Activated CD4-positive, alpha-beta memory T cell treated with anti-CD3 and anti-CD28 coated beads for 36 hours (primary cell): ENCODE results near the gene FBXL4. TPM values are rescaled to one million over a fixed set of nuclear protein-coding genes. Genes with fewer than 3 reads are reported as not detected.

Experiments used
- CTCF ChIA-PET: fragments of 350-600 bp; sonication (Branson Sonifier 250); formaldehyde crosslinking; loops from one replicate; lab custom pipeline; 2021; ENCODE audit warnings: antibody characterized with exemption, inconsistent platforms; lab: Charles Lee
- POLR2A ChIA-PET: fragments of 350-600 bp; sonication (Branson Sonifier 250); formaldehyde crosslinking; loops from one replicate; lab custom pipeline; 2021; ENCODE audit warnings: antibody characterized with exemption; lab: Charles Lee
- DNase-seq: peaks from one replicate; pipeline ENCODE4 v3.0.0-alpha.2; 2020
- H3K27ac Mint-ChIP-seq: one replicate; pipeline ENCODE4 v1.8.0; 2021; ENCODE audit warnings: mixed read lengths
- H3K27me3 Mint-ChIP-seq: one replicate; pipeline ENCODE4 v1.8.0; 2021; ENCODE audit warnings: mixed read lengths
- H3K36me3 Mint-ChIP-seq: one replicate; pipeline ENCODE4 v1.8.0; 2021; ENCODE audit warnings: mixed read lengths
- H3K4me1 Mint-ChIP-seq: one replicate; pipeline ENCODE4 v1.8.0; 2021; ENCODE audit warnings: low read depth, mixed read lengths
- H3K4me3 Mint-ChIP-seq: one replicate; pipeline ENCODE4 v1.8.0; 2021; ENCODE audit warnings: mild to moderate bottlenecking, mixed read lengths
- H3K9me3 Mint-ChIP-seq: one replicate; pipeline ENCODE4 v1.8.0; 2021; ENCODE audit warnings: mixed read lengths
- intact Hi-C: fragments of 100-400 bp; cut with micrococcal nuclease; formaldehyde crosslinking; loops from one replicate; pipeline ENCODE4 v1.15.1; 2023
- total RNA-seq, 2 experiments: library from RNA; stranded (reverse); gene quantifications; one replicate each; pipeline ENCODE4 v1.2.3, GENCODE V29; 2021

Gene FBXL4
- total RNA-seq, 2 experiments from 2014 or later: 13.8 TPM

DNA sequence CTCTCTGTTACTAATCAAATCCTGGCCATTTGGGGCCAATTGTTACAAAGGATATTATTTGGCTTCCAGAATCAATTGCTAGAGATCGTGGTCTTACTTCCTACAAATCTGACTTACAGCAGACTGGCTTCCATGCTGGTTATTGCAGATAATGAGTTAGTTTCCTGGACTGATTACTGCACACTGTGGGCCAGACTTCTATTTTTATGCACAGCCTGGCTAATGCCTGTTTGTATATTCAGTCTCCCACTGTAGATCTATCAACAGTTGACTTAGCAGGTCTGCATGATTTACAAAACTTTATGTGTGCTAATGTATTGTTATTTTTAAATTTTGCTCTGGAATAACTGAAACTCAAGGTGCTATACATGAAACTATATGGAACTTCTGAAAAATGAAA lies 25.8 kb upstream of the FBXL4 start:
- no peak for DNase-seq
- intact Hi-C loops: no loop called here
- Mint-ChIP-seq H3K27me3 (peaks cover 2% of the 10 kb centered on the region), H3K36me3 (no peaks in the 10 kb centered on the region), H3K27ac (no peak overlapping the region), H3K9me3 (peaks cover 6% of the 10 kb centered on the region), H3K4me1 (peaks cover 4% of the 10 kb centered on the region), H3K4me3 (no peak overlapping the region)
- CTCF ChIA-PET: no interaction called here
- POLR2A ChIA-PET: no interaction called here

DNA sequence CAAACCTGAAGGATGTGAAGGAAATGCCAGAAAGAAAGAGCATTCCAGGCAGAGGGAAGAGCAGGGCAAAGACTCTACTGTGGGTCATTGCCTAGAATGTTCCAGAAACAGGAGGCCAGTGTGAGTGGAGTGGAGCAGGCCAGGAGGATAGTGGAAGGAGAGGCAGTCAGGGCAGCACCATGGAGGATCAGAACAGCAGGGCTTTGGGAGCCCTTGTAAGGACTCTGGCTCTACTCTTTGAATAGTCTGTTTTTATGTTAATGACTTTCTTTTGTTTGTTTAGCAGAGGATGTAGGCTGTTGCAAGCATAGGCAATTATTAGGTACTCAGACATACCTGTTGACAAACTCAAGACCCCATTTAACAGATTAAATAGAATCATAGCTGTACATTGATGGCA lies 23.6 kb upstream of the FBXL4 start:
- CTCF ChIA-PET: no interaction called here
- peaks cover 2% of the 10 kb centered on the region for H3K27me3 Mint-ChIP-seq
- H3K27ac Mint-ChIP-seq: no peak overlapping the region
- intact Hi-C loops: no loop called here
- POLR2A ChIA-PET: no interaction called here
- no peak overlapping the region for H3K4me3 Mint-ChIP-seq
- no peaks in the 10 kb centered on the region for H3K4me1 Mint-ChIP-seq
- H3K36me3 Mint-ChIP-seq: no peaks in the 10 kb centered on the region
- H3K9me3 Mint-ChIP-seq: peaks cover 7% of the 10 kb centered on the region
- no peak for DNase-seq

DNA sequence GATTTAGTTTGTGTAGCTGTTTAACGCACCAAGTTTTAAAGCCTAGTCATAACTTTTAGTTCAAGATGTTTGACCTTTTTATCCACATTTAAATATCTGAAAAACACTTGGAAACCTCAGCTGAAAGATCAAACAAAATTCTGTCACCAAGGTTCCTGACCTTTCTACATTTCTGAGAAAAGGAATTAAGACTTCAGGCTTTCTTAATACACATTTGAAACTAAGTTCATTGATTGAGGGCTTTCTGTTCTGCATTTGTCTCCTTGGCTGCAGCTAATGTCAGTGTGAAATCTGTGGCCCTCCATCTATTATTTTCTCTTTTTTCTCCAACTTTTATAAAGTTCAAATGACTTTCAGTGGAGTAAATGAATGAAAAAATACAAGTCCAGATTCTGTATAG lies 22.7 kb upstream of the FBXL4 start:
- Mint-ChIP-seq H3K9me3 (peaks cover 7% of the 10 kb centered on the region), H3K4me1 (no peaks in the 10 kb centered on the region), H3K4me3 (no peak overlapping the region), H3K27me3 (peaks cover 3% of the 10 kb centered on the region), H3K36me3 (no peaks in the 10 kb centered on the region), H3K27ac (no peak overlapping the region)
- CTCF ChIA-PET: no interaction called here
- DNase-seq: no peak
- intact Hi-C loops: no loop called here
- POLR2A ChIA-PET: no interaction called here

DNA sequence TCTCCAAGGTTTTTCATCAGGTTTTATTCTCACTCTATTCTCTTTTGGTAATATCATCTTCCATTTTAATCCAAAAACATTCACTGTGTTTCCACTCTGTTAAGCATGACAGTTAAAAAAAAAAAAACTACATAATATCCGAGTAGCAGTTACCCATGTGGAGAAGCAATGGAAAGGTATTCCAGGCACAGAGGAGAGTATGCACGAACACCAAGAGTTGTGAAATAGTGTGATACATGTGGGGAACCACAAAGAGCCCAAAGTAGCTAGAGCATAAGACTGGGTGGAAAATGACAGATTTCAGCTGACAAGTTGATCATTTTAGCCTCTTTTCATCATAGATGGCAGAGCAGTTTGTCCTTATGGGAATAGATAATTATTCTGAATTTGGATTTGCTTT lies 19.9 kb upstream of the FBXL4 start:
- no peaks in the 10 kb centered on the region for H3K36me3 Mint-ChIP-seq
- H3K27me3 Mint-ChIP-seq: peaks cover 12% of the 10 kb centered on the region
- DNase-seq: no peak
- no peaks in the 10 kb centered on the region for H3K4me1 Mint-ChIP-seq
- peaks cover 7% of the 10 kb centered on the region for H3K9me3 Mint-ChIP-seq
- ChIA-PET POLR2A (no interaction called here), CTCF (no interaction called here)
- H3K27ac Mint-ChIP-seq: no peak overlapping the region
- intact Hi-C loops: no loop called here
- no peak overlapping the region for H3K4me3 Mint-ChIP-seq

DNA sequence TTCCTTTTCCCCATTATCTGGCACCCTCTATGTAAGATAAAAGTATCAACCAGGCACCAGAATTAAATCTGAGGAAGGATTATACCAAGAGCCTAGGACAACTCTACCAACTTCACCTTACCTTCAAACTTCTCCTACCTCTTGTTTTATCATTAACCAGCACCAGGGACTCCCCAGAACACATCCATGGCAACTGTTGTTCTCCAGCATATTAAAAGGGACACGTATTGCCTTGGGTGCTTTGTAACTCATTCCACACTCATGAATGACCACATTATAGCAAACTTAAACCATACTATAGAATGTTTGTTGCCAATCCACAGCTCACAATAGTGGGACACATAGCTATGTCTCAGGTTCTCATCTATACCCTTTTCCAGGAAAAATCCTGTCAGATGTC lies 11.9 kb upstream of the FBXL4 start:
- ChIA-PET POLR2A (no interaction called here), CTCF (no interaction called here)
- intact Hi-C loops: no loop called here
- peaks cover 6% of the 10 kb centered on the region for H3K27me3 Mint-ChIP-seq
- H3K27ac Mint-ChIP-seq: no peak overlapping the region
- H3K36me3 Mint-ChIP-seq: no peaks in the 10 kb centered on the region
- no peak overlapping the region for H3K4me3 Mint-ChIP-seq
- no peak for DNase-seq
- no peaks in the 10 kb centered on the region for H3K4me1 Mint-ChIP-seq
- H3K9me3 Mint-ChIP-seq: no peaks in the 10 kb centered on the region

DNA sequence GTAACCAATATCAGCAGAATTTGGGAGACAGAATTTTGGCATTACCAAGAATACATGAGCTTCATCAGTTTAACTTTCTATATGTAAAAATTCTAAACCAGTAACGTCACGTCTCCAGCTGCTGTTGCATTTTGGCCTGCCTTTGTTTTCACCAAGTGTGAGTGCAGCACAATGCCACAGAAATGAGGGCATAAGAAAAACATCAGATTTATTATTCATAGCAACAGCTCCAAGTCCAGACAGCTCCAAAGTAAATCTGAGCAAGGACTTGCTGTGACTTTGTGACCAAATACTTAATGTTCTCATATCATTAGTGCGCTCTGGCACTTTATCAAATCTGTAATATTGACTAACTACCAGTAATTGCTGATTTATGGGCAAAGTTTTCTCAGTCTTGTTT lies 11.0 kb upstream of the FBXL4 start:
- ChIA-PET POLR2A (no interaction called here), CTCF (no interaction called here)
- Mint-ChIP-seq H3K4me3 (no peak overlapping the region), H3K9me3 (no peaks in the 10 kb centered on the region), H3K36me3 (no peaks in the 10 kb centered on the region), H3K27me3 (peaks cover 5% of the 10 kb centered on the region), H3K27ac (no peak overlapping the region), H3K4me1 (no peaks in the 10 kb centered on the region)
- intact Hi-C loops: no loop called here
- DNase-seq: no peak

DNA sequence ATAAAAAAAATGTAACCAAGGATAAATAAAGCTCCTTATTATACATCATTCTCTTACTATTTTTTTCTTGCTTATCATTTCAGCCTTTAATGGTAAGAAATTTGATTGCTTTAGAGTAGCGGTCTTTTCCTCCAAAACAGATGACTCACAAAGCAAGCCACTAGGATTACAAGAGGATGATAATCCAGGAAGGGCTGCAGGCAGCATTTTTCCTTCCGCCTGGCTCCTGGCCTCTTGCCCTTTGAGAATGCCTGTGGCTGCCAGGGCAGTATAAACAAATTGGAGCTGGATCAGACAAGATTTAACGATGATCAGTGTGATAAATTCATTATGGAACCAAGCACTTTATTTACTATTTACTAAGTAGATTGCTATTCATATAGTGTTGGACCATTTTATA lies 9.7 kb upstream of the FBXL4 start:
- POLR2A ChIA-PET: no interaction called here

DNA sequence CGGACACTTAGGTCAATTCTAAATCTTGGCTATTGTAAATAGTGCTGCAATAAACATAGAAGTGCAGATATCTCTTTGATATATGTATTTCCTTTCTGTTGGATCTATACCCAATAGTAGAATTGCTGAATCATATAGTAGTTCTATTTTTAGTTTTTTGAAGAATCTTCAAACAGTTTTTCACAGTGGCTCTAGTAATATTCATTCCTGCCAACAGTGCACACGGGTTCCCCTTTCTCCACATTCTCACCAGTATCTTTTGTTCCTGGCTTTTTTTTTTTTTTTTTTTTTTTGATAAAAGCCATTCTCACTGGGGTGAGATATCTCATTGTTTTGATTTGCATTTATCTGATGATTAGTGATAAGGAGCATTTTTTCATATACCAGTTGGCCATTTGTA lies 1.8 kb upstream of the FBXL4 start:
- ChIA-PET CTCF (no interaction called here), POLR2A (no interaction called here)
- no peaks in the 10 kb centered on the region for H3K27me3 Mint-ChIP-seq
- H3K9me3 Mint-ChIP-seq: peaks cover 3% of the 10 kb centered on the region
- H3K36me3 Mint-ChIP-seq: no peaks in the 10 kb centered on the region
- intact Hi-C loops: loop anchor here (2.0 to 5.0 kb wide), 2 partner anchors 473 to 565 kb away; partner anchors contain the start of gene USP45
- no peak for DNase-seq
- H3K27ac Mint-ChIP-seq: no peak overlapping the region
- H3K4me1 Mint-ChIP-seq: peaks cover 26% of the 10 kb centered on the region
- no peak overlapping the region for H3K4me3 Mint-ChIP-seq

More for the DNA sequence above, 9.7 kb upstream of the FBXL4 start:
- H3K4me3 Mint-ChIP-seq: no peak overlapping the region
- H3K9me3 Mint-ChIP-seq: no peaks in the 10 kb centered on the region
- no peaks in the 10 kb centered on the region for H3K36me3 Mint-ChIP-seq
- intact Hi-C loops: no loop called here
- no peaks in the 10 kb centered on the region for H3K27me3 Mint-ChIP-seq
- CTCF ChIA-PET: no interaction called here
- no peak for DNase-seq
- H3K4me1 Mint-ChIP-seq: no peaks in the 10 kb centered on the region
- no peak overlapping the region for H3K27ac Mint-ChIP-seq

DNA sequence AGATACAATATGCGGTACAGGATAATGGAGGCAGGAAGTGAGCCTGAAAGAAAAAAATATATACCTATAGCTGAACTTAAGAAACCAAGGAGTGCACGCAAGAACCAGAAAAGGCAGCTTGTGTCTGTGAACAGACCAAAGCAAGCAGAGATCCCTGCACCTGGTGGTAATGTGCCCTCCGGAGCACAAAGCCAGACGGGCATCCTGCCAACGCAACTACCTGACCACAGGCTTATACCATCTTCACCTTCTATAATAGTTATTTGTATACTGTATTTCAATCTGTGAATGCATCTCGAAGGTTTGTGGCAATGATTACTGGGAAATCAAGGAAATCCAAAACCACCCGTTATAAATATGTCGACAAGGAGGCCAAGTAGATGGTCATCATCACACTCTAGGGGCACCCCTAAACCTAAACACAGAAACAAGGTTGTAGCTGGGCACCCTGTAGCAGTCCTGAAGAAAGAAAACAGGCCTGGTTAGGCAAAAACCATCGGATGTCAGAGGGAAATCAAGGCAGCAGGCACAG lies 801 bp downstream of the FBXL4 start:
- CTCF ChIA-PET: interaction anchor here (0.9 kb wide), 1 partner anchor 13 kb away, joined by 3 read pairs; no protein-coding TSS in a partner anchor
- peaks cover 33% of the 10 kb centered on the region for H3K4me1 Mint-ChIP-seq
- POLR2A ChIA-PET: no interaction called here
- peak; percentile 54 for DNase-seq
- no peaks in the 10 kb centered on the region for H3K27me3 Mint-ChIP-seq
- H3K9me3 Mint-ChIP-seq: peaks cover 12% of the 10 kb centered on the region
- peak overlapping the region; percentile 93 for H3K27ac Mint-ChIP-seq
- peaks cover 11% of the 10 kb centered on the region for H3K36me3 Mint-ChIP-seq
- peak overlapping the region; percentile 93 for H3K4me3 Mint-ChIP-seq
- intact Hi-C loops: loop anchor here (1.0 to 5.0 kb wide), 3 partner anchors 113 to 475 kb away; partner anchors contain the start of gene POU3F2

DNA sequence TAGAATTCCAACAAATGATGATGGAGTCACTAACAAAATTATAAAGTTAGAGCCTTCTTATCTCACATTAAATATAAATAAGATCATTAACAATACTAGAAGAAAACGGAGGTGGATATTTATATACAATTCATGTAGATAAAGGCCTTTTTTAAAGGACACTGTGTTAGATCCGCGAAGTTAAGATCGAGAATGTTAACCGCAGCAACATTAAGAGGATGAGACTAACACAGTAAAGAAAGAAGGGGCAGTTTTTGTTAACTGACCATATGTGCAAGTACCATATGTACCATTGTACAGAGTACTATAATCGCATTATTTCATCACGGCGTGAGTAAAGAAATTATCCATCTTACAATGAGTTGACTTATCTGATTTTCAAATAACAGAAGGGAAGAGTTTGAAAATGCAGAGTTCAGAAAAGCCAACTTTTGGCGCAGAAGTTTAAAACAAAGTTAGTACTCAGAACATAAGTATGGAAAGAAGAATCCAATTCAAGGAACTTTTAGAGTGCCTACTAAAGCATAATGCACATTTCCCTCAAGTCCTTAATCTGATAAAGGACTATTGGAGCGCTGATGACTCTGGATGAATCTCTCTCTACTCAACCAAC lies 1.4 kb downstream of the FBXL4 start:
- H3K9me3 Mint-ChIP-seq: peaks cover 15% of the 10 kb centered on the region
- intact Hi-C loops: loop anchor here (5.0 kb wide), 1 partner anchor 476 kb away; no protein-coding TSS in a partner anchor
- H3K27ac Mint-ChIP-seq: peak overlapping the region; percentile 93
- no peak for DNase-seq
- peak overlapping the region; percentile 93 for H3K4me3 Mint-ChIP-seq
- CTCF ChIA-PET: interaction anchor here (0.9 kb wide), 1 partner anchor 12 kb away, joined by 3 read pairs; no protein-coding TSS in a partner anchor
- H3K27me3 Mint-ChIP-seq: no peaks in the 10 kb centered on the region
- POLR2A ChIA-PET: no interaction called here
- H3K4me1 Mint-ChIP-seq: peaks cover 35% of the 10 kb centered on the region
- peaks cover 14% of the 10 kb centered on the region for H3K36me3 Mint-ChIP-seq

DNA sequence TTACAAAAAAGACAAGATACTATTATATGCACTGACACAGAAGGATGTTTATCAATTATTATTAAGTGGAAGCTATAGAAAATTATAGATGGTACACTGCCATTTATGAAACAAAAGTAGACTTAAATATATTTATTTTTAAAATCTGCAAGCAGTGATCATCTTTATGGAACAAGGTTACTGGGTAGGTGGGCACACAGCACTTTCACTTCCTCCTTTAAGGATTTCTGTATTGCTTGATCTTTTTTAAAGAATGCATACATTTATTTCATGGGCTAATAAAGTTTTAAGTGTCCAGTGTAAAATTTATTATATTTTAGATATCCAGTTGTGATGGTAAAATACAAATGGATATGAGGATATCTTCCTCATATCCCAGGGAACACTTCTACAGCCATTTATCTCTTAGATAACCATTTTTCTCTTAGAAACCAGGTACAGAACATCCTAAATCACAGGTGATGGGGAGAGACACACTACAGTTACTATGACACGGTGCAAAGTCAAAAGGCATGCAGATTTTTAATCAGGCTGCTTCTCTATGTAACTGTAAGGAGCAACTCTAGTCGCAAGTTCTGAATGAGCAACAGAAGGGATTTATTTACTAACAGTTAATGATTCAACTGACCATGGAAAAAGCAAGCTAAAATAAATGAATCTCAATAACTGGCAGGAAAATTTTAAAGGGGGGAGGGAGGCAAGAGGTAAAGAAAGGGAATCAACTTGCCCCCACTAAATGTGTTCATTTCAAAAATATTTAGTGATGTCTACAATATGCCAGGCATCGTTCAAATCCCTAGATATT lies 2.2 kb downstream of the FBXL4 start:
- Mint-ChIP-seq H3K27me3 (no peaks in the 10 kb centered on the region), H3K4me1 (peaks cover 39% of the 10 kb centered on the region), H3K27ac (no peak overlapping the region), H3K9me3 (peaks cover 22% of the 10 kb centered on the region), H3K36me3 (peaks cover 21% of the 10 kb centered on the region), H3K4me3 (peak overlapping the region; percentile 93)
- intact Hi-C loops: loop anchor here (5.0 kb wide), 1 partner anchor 477 kb away; no protein-coding TSS in a partner anchor
- ChIA-PET CTCF (interaction anchor here (0.6 kb wide), 2 partner anchors 174 to 577 kb away, joined by 3 read pairs; no protein-coding TSS in a partner anchor), POLR2A (no interaction called here)
- DNase-seq: no peak

DNA sequence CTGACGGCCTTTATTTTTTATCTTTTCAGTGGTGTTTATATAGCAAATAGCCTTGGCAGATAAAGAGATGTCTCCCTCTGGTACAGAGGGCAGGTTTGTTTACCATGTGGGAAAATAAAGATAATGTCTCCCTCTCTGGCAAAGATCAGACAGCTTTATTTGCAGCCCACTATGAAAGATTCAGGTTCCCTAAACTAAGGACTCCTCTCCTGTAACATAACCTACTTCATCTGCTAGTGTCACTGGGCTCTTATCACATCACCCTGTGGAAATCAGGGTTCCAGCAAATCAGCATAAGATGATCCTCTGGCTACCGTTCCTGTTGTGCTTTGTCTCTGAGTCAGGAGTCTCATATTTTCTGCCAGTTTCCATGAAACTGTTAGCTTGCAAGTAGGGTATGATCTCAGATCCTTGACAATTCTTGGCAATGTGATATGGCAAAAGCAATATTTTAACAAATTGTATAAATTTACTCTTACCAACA lies 3.1 kb downstream of the FBXL4 start:
- Mint-ChIP-seq H3K27me3 (no peaks in the 10 kb centered on the region), H3K4me1 (peaks cover 37% of the 10 kb centered on the region), H3K9me3 (peaks cover 25% of the 10 kb centered on the region), H3K36me3 (peaks cover 28% of the 10 kb centered on the region), H3K27ac (no peak overlapping the region), H3K4me3 (no peak overlapping the region)
- no peak for DNase-seq
- POLR2A ChIA-PET: no interaction called here
- CTCF ChIA-PET: interaction anchor here (1.2 kb wide), 1 partner anchor 175 kb away, joined by 4 read pairs; no protein-coding TSS in a partner anchor
- intact Hi-C loops: loop anchor here (5.0 kb wide), 1 partner anchor 478 kb away; no protein-coding TSS in a partner anchor
